ENCODE results near the gene CABP1. TPM values are rescaled to one million over a fixed set of nuclear protein-coding genes. Genes with fewer than 3 reads are reported as not detected.
"Not testable (repeated sequence)": the region's sequence is repeated elsewhere in the genome, so short reads cannot be mapped to it uniquely, and the experiment has no call there.

CABP1 gene
- 10 to 100 TPM in 1 of 3 donors, 1 to 10 TPM in 1, under 1 TPM in 1; 0.45 to 14.5 (median 6.2) TPM for polyA plus RNA-seq

DNA sequence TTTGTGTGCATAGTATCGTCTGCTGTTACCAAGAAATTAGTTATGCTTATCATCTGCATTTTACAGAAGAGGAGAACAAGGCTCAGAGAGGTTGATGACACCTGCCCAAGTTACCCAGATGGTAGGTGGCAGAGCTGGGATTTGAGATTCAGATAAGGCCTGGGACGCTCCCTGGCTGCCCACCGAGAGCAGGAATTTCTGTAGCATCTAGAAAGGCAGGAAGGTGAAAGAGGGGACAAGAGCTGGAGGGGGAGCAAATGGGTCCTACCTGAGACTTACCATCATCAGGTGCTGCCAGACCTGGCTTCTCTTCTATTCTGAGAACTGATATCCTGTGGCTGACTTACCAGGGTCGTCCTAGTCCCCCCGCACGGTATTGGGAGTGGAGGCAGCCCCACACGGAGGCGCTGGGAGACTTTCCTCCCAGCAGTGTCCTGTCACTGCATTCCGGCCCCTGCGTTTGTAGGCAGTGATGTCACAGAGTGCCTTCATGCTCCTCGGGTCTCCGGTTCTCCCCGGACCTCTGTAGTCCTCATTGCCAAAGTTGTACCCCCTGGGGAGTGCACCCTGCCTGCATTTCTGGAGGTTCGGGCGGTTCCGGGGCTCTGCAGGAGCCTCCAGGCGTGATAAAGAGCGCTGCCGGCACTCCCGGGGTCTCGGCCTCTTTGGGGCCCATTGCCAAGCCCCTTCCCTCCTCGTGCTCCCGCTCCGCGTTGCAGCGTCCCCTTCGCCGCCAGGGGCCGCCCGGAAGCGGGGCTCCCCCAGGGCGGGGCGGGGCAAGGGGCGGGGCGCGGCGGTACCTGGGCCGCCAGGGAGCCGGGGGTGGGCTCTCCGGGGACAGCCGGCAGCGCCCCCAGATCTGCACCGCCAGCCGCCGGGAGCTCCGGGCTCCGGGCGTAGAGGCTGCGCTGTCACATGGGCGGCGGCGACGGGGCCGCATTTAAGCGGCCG lies at the start of gene CABP1:
CABP1 (plus strand) TSS at position 856 of the 951 bp plus-strand sequence; CDS start at position 916, 60 bp downstream.
- no peak within 1 kb of the TSS for H3K27ac ChIP-seq (ENCODE audit: low read depth, low read length)
- 7 to 16% (median 13%) methylated on average over 33 to 56 of the region's 56 CpGs for WGBS, 3 donors

DNA sequence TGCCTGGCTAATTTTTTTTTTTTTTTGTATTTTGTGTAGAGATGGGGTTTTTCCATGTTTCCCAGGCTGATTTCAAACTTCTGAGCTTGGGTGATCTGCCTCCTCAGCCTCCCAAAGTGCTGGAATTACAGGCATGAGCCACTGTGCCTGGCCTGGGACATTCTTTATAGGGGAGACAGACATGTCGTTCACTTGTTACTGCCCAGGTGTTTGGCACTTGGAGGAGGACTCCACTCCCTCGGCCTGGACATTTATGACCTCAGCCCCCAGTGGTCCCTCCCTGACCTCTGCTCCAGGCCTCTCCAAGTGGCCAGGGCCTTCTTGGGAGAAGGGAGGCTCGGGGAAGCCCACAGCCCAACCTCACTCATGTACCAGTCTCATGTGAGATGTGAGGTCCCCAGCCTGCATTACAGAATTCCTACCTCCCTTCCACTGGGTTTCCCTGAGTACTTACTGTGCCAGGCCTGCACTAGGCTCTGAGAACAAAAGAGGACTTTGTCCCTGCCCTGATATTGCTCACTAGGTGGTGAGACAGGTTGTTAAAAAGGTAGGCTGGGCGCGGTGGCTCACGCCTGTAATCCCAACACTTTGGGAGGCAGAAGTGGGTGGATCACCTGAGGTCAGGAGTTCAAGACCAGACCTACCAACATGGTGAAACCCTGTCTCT lies 49.6 kb upstream of the CABP1 start:
- WGBS, 3 donors: 72 to 89% (median 83%) methylated on average over 6 of the region's 6 CpGs
- H3K27ac ChIP-seq (ENCODE audit: low read depth, low read length): no peak overlapping the region

GRCh38 chr12:120592121-120593049 lies 48.0 kb upstream of the CABP1 start:
- no peak overlapping the region for H3K27ac ChIP-seq (ENCODE audit: low read depth, low read length)
- WGBS, 3 donors: 59 to 78% (median 65%) methylated on average over 8 of the region's 8 CpGs

GRCh38 chr12:120596901-120597300 lies 43.5 kb upstream of the CABP1 start:
- no peak overlapping the region for H3K27ac ChIP-seq (ENCODE audit: low read depth, low read length)
- 90 to 95% (median 93%) methylated on average over 3 of the region's 3 CpGs for WGBS, 3 donors

- 61 to 72% (median 67%) methylated on average over 3 of the region's 3 CpGs for WGBS, 3 donors
- H3K27ac ChIP-seq (ENCODE audit: low read depth, low read length): no peak overlapping the region
Observed at GRCh38 chr12:120597861-120598260, 42.6 kb upstream of the CABP1 start.

DNA sequence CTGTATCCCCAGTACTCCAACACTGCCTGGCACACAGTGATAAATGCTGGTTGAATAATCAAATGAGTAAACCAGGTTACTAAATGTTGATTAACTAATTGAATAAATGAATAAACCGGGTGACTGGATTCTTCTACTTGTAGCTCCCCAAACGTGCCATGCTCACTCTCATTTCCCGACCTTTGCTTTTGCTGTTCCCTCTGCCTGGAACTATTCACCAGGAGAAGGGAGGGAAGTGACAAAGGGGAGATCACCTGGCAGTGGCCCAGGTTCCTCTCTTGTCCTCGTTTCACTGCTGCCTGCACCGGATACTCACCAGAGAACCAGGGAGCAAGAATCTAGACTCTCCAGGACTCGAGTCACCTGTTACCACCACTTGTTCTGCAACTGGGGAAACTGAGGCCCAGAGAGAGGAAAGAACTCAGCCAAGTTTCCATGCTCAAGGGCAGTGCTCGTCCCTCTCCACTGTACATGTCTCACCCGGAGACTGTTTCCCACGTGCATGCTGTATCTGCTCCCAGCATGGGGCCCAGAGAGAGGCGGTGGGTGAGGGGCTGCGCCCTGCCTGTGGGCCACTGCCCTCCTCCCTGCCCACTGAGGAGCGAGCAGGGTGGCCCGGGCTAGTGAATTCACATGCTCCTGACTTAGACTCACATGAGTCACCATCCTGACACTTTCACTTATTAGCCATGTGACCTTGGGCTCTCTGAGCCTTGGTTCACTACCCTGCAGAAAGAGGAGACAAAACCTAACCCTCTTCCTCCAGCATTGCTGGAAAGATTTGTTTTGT lies 41.6 kb upstream of the CABP1 start:
- 51 to 54% (median 53%) methylated on average over 13 of the region's 13 CpGs for WGBS, 3 donors
- H3K27ac ChIP-seq (ENCODE audit: low read depth, low read length): no peak overlapping the region

- no peak overlapping the region for H3K27ac ChIP-seq (ENCODE audit: low read depth, low read length)
- WGBS, 3 donors: 78 to 85% (median 81%) methylated on average over 23 of the region's 23 CpGs
Observed at GRCh38 chr12:120599672-120600552, 40.5 kb upstream of the CABP1 start.

GRCh38 chr12:120602416-120602815 lies 38.0 kb upstream of the CABP1 start:
- H3K27ac ChIP-seq (ENCODE audit: low read depth, low read length): not testable (repeated sequence)
- 39 to 79% (median 53%) methylated on average over 5 of the region's 5 CpGs for WGBS, 3 donors

DNA sequence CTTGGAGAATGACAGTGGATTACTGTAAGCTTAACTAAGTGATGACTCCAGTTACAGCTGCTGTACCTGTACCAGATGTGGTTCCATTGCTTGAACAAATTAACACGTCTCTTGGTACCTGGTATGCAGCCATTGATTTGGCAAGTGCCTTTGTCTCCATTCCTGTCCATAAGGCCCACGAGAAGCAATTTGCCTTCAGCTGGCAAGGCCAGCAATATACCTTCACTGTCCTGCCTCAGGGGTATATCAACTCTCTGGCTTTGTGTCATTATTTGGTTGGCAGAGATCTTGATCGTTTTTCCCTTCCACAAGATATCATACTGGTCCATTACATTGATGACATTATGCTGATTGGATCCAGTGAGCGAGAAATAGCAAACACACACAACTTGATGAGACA lies 29.9 kb upstream of the CABP1 start:
- H3K27ac ChIP-seq (ENCODE audit: low read depth, low read length): no peak overlapping the region
- 65 to 83% (median 81%) methylated on average over 4 of the region's 4 CpGs for WGBS, 3 donors

GRCh38 chr12:120611534-120611933 lies 28.9 kb upstream of the CABP1 start:
- 58 to 85% (median 74%) methylated on average over 1 of the region's 1 CpG for WGBS, 3 donors
- H3K27ac ChIP-seq (ENCODE audit: low read depth, low read length): not testable (repeated sequence)

DNA sequence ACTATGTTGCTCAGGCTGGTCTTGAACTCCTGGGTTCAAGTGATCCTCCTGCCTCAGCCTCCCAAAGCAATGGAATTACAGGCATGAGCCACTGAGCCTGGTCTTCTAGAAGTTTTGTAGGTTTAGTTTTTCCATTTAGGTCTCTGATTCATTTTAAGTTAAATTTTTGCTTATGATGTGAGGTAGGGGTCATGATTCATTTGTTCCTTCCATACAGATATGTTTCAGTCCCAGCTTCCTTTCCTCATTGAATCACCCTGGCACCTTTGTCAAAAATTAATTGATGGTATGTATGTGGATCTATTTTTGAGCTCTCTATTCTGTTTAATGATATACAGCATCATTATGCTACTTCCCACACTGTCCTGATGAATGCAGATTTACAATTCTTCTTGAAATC lies 25.6 kb upstream of the CABP1 start:
- no peak overlapping the region for H3K27ac ChIP-seq (ENCODE audit: low read depth, low read length)

- WGBS, 3 donors: 80 to 90% (median 87%) methylated on average over 3 of the region's 3 CpGs
- H3K27ac ChIP-seq (ENCODE audit: low read depth, low read length): not testable (repeated sequence)
Observed at GRCh38 chr12:120617193-120617592, 23.2 kb upstream of the CABP1 start.

DNA sequence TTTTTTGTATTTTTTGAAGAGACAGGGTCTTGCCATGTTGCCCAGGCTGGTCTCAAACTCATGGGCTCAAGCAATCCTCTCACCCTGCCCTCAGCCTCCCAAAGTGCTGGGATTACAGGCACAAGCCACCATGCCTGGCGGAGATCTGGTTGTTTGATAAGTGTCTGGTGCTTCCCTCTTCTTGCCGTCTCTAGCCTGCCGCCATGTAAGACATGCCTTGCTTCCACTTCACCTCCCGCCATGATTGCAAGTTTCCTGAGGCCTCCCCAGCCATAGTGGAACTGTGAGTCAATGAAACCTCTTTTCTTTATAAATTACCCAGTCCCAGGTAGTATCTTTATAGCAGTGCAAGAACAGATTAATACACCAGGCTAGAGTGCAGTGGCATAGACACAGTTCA lies 22.7 kb upstream of the CABP1 start:
- not testable (repeated sequence) for H3K27ac ChIP-seq (ENCODE audit: low read depth, low read length)
- WGBS, 3 donors: 87 to 94% (median 90%) methylated on average over 4 of the region's 4 CpGs

GRCh38 chr12:120618954-120619615 lies 21.3 kb upstream of the CABP1 start:
- H3K27ac ChIP-seq (ENCODE audit: low read depth, low read length): no peak overlapping the region
- WGBS, 3 donors: 34 to 35% (median 35%) methylated on average over 8 of the region's 8 CpGs

GRCh38 chr12:120620624-120621023 lies 19.8 kb upstream of the CABP1 start:
- WGBS, 3 donors: 89 to 90% (median 89%) methylated on average over 2 of the region's 2 CpGs
- no peak overlapping the region for H3K27ac ChIP-seq (ENCODE audit: low read depth, low read length)
